Endothelial cell of umbilical vein (primary cell): Measurements from ENCODE around the gene GABPB1. TPM values are rescaled to one million over a fixed set of nuclear protein-coding genes. Genes with fewer than 3 reads are reported as not detected.

Experiments used
- BruUV-seq: library from RNA; stranded (reverse); fragments of 400-500 nt; replicated peaks from 2 replicates; lab custom pipeline; 2021; lab: Mats Ljungman, UMichigan
- CTCF ChIA-PET: fragments of 300-600, 350-600 bp; sonication (Branson Sonifier 250); formaldehyde crosslinking; loops from one replicate; lab custom pipeline; 2021; ENCODE audit warnings: antibody characterized with exemption, inconsistent platforms; lab: Charles Lee
- POLR2A ChIA-PET: fragments of 300-600, 350-600 bp; sonication (Branson Sonifier 250); formaldehyde crosslinking; loops from one replicate; lab custom pipeline; 2021; ENCODE audit warnings: antibody characterized with exemption, inconsistent platforms; lab: Charles Lee
- DNase-seq: peaks from one replicate; pipeline ENCODE4 v3.0.0-alpha.2; 2011; ENCODE audit warnings: low read depth, low spot score
- FAIRE-seq: peaks from 2 replicates; lab custom pipeline; 2011; peaks lifted over from hg19 to GRCh38; lab: Jason Lieb, UNC
- H2AFZ ChIP-seq: 2 replicates; pipeline ENCODE4 v1.6.0; 2012; ENCODE audit warnings: low read depth, low read length, control low read depth, inconsistent platforms
- H3K27ac ChIP-seq: 2 replicates; pipeline ENCODE4 v1.5.1; 2011; ENCODE audit warnings: low read depth, mild to moderate bottlenecking, control low read depth, low read length, moderate library complexity; ENCODE audit not compliant: insufficient read depth
- H3K27me3 ChIP-seq, 2 experiments: 2 replicates each; pipeline versions ENCODE4 v1.6.0 to v1.6.1; 2011; ENCODE audit warnings: low read length in 2 of 2, mixed read lengths in 1 of 2; ENCODE audit not compliant: control insufficient read depth in 2 of 2, insufficient read depth in 2 of 2
- H3K36me3 ChIP-seq, 2 experiments: 2 replicates in 1 of 2; 3 replicates in 1 of 2; pipeline ENCODE4 v1.5.1; 2011; ENCODE audit warnings: low read length in 2 of 2, mild to moderate bottlenecking in 1 of 2, moderate library complexity in 1 of 2; ENCODE audit not compliant: control insufficient read depth in 2 of 2, insufficient read depth in 2 of 2; ENCODE audit errors: extremely low read depth in 1 of 2
- H3K4me1 ChIP-seq: 3 replicates; pipeline ENCODE4 v1.5.1; 2011; ENCODE audit warnings: mild to moderate bottlenecking, low read length; ENCODE audit not compliant: control insufficient read depth, insufficient read depth; ENCODE audit errors: extremely low read depth
- H3K4me2 ChIP-seq: 2 replicates; pipeline ENCODE4 v1.6.1; 2011; ENCODE audit warnings: low read length, control low read depth, mixed read lengths; ENCODE audit not compliant: insufficient read depth
- H3K4me3 ChIP-seq, 3 experiments: fragments of 200-600 bp in 1 of 3; sonication (generic), shearing (Covaris generic) in 1 of 3; replicated peaks in 1 of 3; 2 replicates each; pipeline ENCODE4 v1.5.1; 2011 to 2016; ENCODE audit warnings: control low read depth in 3 of 3, low read length in 3 of 3, mild to moderate bottlenecking in 2 of 3, inconsistent platforms in 1 of 3, low read depth in 1 of 3, moderate library complexity in 1 of 3; ENCODE audit not compliant: insufficient read depth in 1 of 3
- H3K79me2 ChIP-seq: 2 replicates; pipeline ENCODE4 v1.6.0; 2012; ENCODE audit warnings: low read length, inconsistent platforms; ENCODE audit not compliant: control insufficient read depth, insufficient read depth
- H3K9ac ChIP-seq: replicated peaks from 2 replicates; pipeline ENCODE3; 2011; ENCODE audit warnings: low read length, control low read depth; ENCODE audit not compliant: insufficient read depth; ENCODE audit errors: extremely low read depth
- H3K9me1 ChIP-seq: replicated peaks from 3 replicates; pipeline ENCODE4 v1.6.0; 2011; ENCODE audit warnings: mild to moderate bottlenecking, low read length; ENCODE audit not compliant: control insufficient read depth, insufficient read depth; ENCODE audit errors: extremely low read depth
- H3K9me3 ChIP-seq: replicated peaks from 2 replicates; pipeline ENCODE4 v1.5.1; 2012; ENCODE audit warnings: low read length, inconsistent platforms; ENCODE audit not compliant: control insufficient read depth, insufficient read depth
- H4K20me1 ChIP-seq: replicated peaks from 2 replicates; pipeline ENCODE3; 2011; ENCODE audit warnings: mild to moderate bottlenecking, low read length; ENCODE audit not compliant: control insufficient read depth, insufficient read depth; ENCODE audit errors: extremely low read depth
- CTCF ChIP-seq, 2 donors: IDR thresholded peaks; 1 replicate in 1 of 2; 2 replicates in 1 of 2; pipeline ENCODE4 v1.5.1; 2011; ENCODE audit warnings: low read length in 2 of 2, mild to moderate bottlenecking in 2 of 2, moderate library complexity in 2 of 2, control low read depth in 1 of 2, inconsistent platforms in 1 of 2, low read depth in 1 of 2; ENCODE audit not compliant: insufficient read depth in 1 of 2; ENCODE audit errors: extremely low read depth in 1 of 2
- EZH2 ChIP-seq: IDR thresholded peaks from 2 replicates; pipeline ENCODE4 v1.6.1; 2012; ENCODE audit warnings: borderline replicate concordance, low read depth, mild to moderate bottlenecking, moderate library complexity, low read length, inconsistent platforms; ENCODE audit not compliant: severe bottlenecking
- FOS ChIP-seq: IDR thresholded peaks from 2 replicates; pipeline ENCODE4 v1.6.1; 2011; ENCODE audit warnings: mild to moderate bottlenecking, low read length, moderate library complexity, borderline replicate concordance; ENCODE audit not compliant: insufficient read depth
- GATA2 ChIP-seq: IDR thresholded peaks from 2 replicates; pipeline ENCODE4 v1.7.0; 2011; ENCODE audit warnings: low read depth, mild to moderate bottlenecking, moderate library complexity, mixed read lengths, low read length; ENCODE audit not compliant: insufficient read length, insufficient read depth
- JUN ChIP-seq: IDR thresholded peaks from 2 replicates; pipeline ENCODE4 v1.6.1; 2011; ENCODE audit warnings: borderline replicate concordance, low read depth; ENCODE audit not compliant: insufficient read length, insufficient read depth
- MAX ChIP-seq: IDR thresholded peaks from 2 replicates; pipeline ENCODE4 v1.6.1; 2011; ENCODE audit not compliant: insufficient read depth, insufficient read length
- MYC ChIP-seq: IDR thresholded peaks from one replicate; pipeline ENCODE4 v1.6.1; 2011; ENCODE audit warnings: mild to moderate bottlenecking, low read depth, low read length
- POLR2A ChIP-seq: IDR thresholded peaks from 2 replicates; pipeline ENCODE4 v1.6.1; 2012; ENCODE audit warnings: low read depth, mild to moderate bottlenecking, control low read depth, low read length
- POLR2AphosphoS5 ChIP-seq: IDR thresholded peaks from 2 replicates; pipeline ENCODE4 v1.6.1; 2012; ENCODE audit warnings: low read depth, mild to moderate bottlenecking, control low read depth, low read length, moderate library complexity; ENCODE audit not compliant: insufficient read depth
- dilution Hi-C: fragments of 300-500 bp; cut with MboI; formaldehyde crosslinking; loops from one replicate; pipeline ENCODE4 v1.15.0; 2019; ENCODE audit warnings: low sequenced_read_pairs; ENCODE audit not compliant: extremely low pct_ligation_motif_present
- intact Hi-C: fragments of 100-400 bp; cut with micrococcal nuclease; formaldehyde crosslinking; loops from one replicate; pipeline ENCODE4 v1.10.0; 2022
- polyA plus RNA-seq, 4 experiments: library from polyadenylated mRNA; depleted of rRNA in 3 of 4; stranded (reverse) in 3 of 4; unstranded in 1 of 4; fragments of >200 nt; gene quantifications; 2 replicates each; pipeline versions ENCODE4 v1.2.1 to v1.2.3, GENCODE V29; 2011 to 2012; ENCODE audit warnings: missing spikeins in 1 of 4
- total RNA-seq: library from RNA; stranded (reverse); gene quantifications from 2 replicates; pipeline ENCODE4 v1.2.3, GENCODE V29; 2021

The GABPB1 gene
- total and polyA plus RNA-seq, 2 donors (not counting 3 experiments of a cell fraction or from before 2014, with no cell fraction given), result 42.3 to 59.7 TPM

- Histone ChIP-seq H3K27me3 (peaks cover 4 to 9% of the 10 kb centered on the region in 2 experiments), H3K4me1 (no peaks in the 10 kb centered on the region), H3K9me1 (no peaks in the 10 kb centered on the region), H3K9ac (no peak overlapping the region), H2AFZ (no peak overlapping the region), H4K20me1 (no peaks in the 10 kb centered on the region), H3K4me3 (no peak overlapping the region), H3K9me3 (no peaks in the 10 kb centered on the region), H3K4me2 (no peak overlapping the region), H3K79me2 (no peaks in the 10 kb centered on the region), H3K36me3 (no peaks in the 10 kb centered on the region), H3K27ac (no peak overlapping the region)
- TF ChIP-seq CTCF (IDR thresholded peaks at IDR 0.05; ENCODE audit: extremely low read depth in 1 of 2, insufficient read depth in 1 of 2, low read depth in 1 of 2, low read length in 2 of 2), result no peak
- no peak for TF ChIP-seq MAX
- TF ChIP-seq POLR2AphosphoS5, result no peak
- TF ChIP-seq POLR2A, result no peak
- no peak for TF ChIP-seq JUN
- TF ChIP-seq GATA2, result no peak
- TF ChIP-seq FOS, result no peak
- TF ChIP-seq EZH2, result no peak
- no peak for TF ChIP-seq MYC
- intact Hi-C loops (no loop called here), dilution Hi-C loops (no loop called here)
- FAIRE-seq (no peak), DNase-seq (no peak)
- POLR2A ChIA-PET, result no interaction called here
- CTCF ChIA-PET, result no interaction called here
- no TSS peak for BruUV-seq
These were observed 95.7 kb downstream of the GABPB1 start for GRCh38 chr15:50259276-50259675.
